NCI-H2171 (cell line): ENCODE data around the gene IDS.
A peak's percentile ranks its signal among the peaks of the same experiment; 100 is the strongest.
"Not testable (repeated sequence)": the region's sequence is repeated elsewhere in the genome, so short reads cannot be mapped to it uniquely, and the experiment has no call there.

Source experiments
- DNase-seq: peaks from one replicate; lab custom pipeline; 2025; lab: John Stamatoyannopoulos, UW

IDS gene

DNA sequence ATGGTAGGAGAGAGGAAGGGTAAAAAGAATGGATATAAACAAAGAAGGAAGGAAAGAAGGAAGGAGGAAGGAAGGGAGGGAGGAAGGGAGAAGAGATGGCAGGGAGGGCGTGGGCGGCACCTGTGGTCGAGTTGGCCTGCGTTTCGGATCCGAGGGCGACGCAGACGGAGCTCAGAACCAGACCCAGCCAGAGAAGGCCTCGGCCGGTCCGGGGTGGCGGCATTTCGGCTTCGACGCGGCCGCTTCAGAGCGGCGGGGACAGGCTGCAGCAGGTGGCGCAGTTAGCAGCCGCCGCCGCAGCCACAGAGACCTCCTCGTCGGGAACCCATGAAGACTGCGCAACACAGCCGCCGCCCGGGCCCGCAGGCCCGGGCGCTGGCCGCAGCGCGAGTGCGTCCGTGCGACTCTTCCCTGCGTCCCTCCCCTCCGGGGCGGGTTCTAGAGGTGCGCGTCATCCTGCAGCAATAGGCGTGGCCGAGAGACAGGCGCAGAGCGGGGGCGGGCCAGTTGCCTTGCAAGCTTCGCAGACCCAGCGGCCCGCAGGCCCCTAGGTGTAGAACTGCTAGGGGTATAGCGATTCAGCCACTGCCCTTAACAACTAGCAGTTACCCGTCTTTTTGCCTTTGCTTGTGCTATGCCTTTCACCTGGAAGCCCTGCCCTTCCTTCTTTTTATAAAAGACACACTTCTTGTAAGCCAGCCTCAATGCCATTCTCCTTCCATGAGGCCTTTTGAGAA, at the start of gene IDS:
IDS (minus strand) TSS at position 392 of the 737 bp plus-strand sequence; CDS start at position 223, 169 bp downstream.
- DNase-seq: peak; percentile 66

- not testable (repeated sequence) for DNase-seq
Observed at GRCh38 chrX:149551939-149552248, 46.8 kb upstream of the IDS start.

GRCh38 chrX:149551245-149551938, 46.3 kb upstream of the IDS start:
- DNase-seq: not testable (repeated sequence)

GRCh38 chrX:149550454-149550853, 45.3 kb upstream of the IDS start:
- DNase-seq: not testable (repeated sequence)

DNA sequence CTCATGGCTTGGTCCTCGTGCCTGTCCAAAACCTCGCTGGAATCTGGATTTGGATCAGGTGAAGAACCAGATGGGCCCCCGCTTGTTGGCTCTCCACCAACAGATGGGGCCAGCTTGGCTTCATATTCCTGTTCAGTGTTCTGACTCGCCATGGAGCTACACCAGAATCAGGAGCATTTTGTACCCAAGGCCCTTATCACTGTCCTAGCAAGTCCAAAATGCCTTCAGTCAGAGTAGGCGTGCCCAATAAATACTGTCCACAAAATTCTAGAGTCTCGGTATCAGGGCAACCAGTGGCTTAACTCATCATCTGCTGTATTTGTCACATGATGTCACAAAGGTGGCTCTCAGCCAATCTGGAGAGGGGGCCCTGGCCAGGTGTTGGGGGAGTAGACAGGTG, 44.6 kb upstream of the IDS start, which contains the start of gene HSFX3:
HSFX3 (minus strand) TSS at position 224 of the 400 bp plus-strand sequence; CDS start at position 152, 72 bp downstream.
- not testable (repeated sequence) for DNase-seq

DNA sequence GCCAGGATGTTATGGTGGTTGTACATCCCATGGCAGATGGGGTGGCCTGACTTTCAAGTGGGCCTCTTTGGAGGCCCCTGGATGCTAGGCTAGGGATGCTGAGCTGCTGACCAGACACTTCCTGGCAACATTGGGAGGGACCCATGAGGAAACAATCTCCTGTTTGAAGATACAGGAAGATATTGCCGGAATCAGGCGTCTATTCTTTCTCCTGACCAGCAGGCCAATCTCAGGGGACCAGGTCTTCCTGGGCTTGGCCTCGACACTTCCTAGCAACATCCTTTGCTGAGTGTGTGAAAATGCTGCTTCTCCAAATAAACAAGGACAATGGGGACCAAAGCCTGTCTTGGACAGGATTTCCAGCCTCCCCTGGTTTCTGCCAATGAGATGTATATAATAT, 42.7 kb upstream of the IDS start:
- DNase-seq: not testable (repeated sequence)

- not testable (repeated sequence) for DNase-seq
Observed at GRCh38 chrX:149546962-149547361, 41.9 kb upstream of the IDS start.

DNA sequence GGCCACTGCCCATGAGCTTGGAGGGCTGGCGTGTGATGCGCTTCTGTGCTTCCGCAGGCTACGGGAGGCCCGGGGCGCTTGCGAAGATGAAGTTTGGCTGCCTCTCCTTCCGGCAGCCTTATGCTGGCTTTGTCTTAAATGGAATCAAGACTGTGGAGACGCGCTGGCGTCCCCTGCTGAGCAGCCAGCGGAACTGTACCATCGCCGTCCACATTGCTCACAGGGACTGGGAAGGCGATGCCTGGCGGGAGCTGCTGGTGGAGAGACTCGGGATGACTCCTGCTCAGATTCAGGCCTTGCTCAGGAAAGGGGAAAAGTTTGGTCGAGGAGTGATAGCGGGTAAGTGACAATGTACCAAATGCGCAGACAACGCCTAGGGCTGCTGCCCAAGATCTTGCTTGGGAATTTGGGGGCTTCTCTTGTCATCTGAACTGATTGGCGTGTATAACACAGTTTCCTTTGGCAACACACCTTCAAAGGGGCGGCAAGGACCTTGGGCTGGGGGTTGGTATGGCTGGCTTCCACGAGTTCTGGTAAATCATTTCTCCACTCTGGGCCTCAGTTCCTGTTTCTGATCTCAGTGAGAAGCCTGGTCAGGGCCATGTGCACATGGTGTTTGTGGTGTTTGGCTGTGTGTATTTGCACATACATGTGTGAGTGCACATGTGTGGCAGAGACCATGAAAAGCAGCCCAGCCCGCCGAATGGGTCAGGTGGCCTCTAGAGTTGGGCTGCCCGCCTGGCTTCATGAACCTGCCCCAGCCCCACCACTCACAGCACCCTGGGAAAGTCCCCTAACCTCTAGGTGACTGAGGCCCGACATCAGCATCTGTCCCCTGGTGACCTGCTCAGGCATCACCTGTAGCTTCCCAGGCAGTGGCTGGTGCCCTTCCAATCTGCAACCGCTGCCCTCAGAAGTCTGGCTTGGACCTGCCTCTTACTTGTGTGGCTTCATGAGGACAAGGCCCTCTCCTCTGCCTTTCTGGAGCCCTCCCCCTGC, 40.7 kb upstream of the IDS start:
- DNase-seq: not testable (repeated sequence)

DNA sequence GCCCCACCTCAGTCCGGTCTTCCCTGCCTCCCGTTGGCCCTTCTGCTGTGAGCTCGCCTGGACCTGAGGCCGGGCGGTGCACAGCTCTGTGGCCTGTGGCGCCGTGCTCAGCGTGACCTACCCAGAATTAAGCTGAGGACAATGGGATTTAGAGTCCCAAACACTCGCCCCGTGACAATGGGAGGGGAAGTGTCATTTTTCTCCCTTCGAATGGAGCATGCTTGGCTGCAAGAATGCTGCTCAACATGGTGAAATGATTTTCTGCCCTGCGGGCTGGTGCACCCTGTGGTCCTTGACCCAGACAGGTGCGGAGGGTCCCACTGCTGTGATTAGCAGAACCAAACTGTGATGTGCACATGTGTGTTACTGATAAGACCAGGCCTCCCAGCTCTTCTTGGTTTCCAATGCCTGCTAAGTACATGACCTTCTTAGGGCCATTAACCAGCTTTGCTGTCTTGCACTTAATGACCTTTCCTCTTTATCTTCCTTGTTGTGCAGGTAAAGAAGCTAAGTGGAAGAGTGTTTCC, 36.5 kb upstream of the IDS start:
- no peak for DNase-seq

DNA sequence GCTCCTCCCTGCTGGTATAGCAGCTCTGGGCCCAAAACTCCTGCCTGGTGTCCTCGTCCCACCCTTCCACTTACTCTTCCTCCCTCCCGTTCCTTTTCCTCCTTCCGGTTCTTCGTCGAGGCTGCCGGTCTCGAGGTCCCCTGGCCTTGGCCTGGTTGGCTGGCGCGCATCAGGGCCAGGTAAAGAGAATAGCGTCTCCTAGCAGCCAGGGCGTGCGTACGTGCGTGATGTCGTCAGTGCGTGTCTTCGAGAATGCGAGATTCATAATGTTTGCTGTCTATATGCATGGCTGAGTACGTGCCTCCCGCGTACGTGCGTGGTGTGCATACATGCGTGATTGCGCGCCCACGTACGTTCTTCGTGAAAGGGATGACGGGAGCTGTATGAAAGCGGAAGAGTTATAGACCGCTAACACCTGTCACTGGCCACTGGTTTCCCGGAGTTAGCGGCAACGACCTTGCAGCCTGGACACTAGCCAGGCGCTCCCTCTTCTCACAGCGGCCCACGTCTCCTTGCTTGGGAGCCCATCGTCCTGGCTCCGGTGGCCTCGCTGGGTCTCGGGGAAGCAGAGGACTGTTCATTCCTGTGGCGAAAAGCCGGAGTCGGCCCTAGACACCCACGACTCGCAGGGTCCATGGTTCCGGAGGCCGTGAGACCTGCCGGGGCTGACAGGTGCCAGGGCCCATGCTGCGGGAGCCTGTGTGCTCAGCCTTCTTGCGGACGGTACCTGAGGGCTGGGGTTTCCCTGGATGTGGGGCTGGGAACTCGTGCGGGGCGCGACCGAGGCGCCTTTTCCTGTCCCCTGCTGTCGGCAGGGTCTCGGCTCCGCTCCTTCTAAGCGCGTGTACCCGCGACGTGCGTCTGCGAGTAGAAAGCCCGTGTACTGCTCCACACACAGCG, 35.8 kb upstream of the IDS start, which contains the start of gene EOLA1:
EOLA1 (plus strand) TSS at position 392 of the 900 bp plus-strand sequence. CDS start 4,619 bp downstream, outside the sequence.
- DNase-seq: peak; percentile 78

DNA sequence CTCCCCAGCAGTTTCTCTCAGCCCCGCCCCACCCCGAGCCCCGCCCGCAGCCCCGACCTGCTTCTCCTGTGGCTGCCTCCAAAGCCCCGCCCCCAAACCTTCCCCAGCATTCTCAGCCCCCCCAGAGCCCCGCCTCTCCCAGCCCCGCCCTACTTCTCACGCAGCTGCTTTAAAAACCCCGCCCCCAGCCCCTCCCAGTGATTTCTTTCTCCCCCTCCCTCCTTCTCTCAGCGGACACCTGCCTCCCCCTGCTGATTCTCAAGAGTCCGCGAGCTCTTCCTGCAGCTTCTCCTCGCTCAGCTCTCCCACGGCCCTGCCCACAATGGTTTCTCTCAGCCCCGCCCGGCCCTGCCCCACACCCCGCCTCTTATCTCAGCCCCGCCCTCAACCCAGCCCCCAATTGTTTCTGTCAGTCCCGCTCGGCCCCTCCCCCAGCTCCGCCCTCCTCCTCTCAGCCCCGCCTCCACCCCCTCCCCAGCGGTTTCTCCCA, 35.1 kb upstream of the IDS start:
- peak; percentile 82 for DNase-seq

- DNase-seq: peak; percentile 85
Observed at GRCh38 chrX:149539283-149540130, 34.4 kb upstream of the IDS start.

DNA sequence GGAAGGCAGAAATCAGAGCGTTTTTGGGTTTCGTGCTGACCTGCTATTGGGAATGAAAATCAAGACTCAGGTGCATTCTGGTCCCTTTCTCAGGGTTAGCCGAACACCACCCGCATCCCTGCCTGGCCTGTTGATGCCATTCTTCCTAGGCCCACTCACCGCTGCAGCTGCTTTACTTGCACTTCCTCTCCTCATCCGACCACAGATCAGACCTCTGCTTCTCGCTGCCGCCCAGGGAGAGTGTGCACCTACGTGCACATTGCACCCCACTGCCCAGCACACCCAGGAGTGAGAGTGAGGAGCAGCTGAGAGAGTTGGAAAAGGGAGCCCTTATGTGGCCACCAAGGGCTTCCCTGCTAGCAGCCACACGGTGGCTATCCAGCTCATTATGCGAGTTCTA, 32.4 kb upstream of the IDS start:
- DNase-seq: not testable (repeated sequence)

DNA sequence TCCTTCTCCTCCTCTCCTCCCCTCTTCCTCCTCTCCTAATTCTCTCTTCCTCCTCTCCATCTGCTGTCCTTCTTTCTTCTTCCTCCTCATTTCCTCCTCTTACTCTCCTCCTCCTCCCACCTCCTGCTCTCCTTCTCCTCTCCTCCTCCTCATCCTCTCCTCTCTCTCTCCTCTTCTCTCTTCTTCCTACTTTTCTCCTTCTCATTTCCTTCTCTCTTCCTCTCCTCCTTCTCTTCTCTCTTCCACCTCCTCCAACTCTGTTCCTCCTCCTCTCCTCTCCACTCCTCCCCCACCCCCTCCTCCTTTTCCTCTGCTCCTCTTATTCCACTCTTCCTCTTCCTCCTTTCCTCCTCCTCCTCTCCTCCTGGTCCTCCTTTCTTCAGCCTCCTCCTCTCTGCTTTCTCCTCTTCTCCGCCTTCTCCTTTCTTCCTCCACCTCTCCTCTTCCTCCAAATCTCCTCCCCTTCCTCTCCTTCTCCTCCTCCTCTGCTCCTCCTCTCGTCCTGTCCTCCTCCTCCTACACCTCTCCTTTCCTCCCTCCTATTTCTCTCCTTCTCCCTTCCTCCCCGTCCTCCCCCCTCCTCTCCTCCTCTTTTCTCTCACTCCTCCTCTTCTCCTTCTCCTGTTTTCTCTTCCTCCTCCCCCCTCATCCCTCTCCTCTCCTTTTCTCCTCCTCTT, 30.0 kb upstream of the IDS start:
- not testable (repeated sequence) for DNase-seq

GRCh38 chrX:149533999-149534398, 28.9 kb upstream of the IDS start:
- not testable (repeated sequence) for DNase-seq

DNA sequence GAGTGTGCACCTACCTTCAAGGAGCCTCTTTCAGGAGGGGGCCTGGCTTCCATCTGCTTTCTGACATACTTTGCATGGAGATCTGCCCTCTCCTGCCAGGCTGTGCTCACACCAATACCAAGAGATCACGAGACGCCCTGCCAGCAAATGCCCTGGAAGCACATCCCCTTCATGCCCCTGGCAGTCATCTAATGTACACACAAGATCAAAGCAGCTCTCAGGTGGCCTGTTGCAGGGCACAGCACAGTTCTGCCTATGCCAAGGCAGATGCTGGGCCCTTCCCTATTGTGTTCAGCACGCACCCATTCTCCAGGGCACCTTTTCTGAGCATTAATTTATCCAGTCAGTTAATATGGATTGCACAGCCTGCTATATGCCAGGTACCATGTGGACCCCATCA, 27.8 kb upstream of the IDS start:
- not testable (repeated sequence) for DNase-seq

DNA sequence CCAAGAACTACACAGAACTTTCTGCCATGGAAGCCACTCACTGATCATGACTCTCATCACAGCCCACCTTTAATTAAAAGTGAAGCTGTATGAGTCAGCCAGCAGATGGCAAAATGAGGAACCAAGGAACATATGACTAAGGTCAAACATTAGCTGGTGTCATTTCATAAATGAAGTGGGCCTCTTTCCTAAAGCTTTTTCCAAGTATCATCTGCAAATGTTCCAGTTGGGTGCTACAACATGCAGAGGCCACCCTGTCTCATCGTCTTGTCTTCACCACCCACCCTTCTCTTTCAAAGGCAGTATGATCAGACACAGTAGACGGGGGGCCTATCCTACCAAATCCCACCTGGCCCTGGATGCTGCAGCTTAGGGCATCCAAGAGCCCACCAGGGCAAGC, 26.5 kb upstream of the IDS start:
- no peak for DNase-seq

DNA sequence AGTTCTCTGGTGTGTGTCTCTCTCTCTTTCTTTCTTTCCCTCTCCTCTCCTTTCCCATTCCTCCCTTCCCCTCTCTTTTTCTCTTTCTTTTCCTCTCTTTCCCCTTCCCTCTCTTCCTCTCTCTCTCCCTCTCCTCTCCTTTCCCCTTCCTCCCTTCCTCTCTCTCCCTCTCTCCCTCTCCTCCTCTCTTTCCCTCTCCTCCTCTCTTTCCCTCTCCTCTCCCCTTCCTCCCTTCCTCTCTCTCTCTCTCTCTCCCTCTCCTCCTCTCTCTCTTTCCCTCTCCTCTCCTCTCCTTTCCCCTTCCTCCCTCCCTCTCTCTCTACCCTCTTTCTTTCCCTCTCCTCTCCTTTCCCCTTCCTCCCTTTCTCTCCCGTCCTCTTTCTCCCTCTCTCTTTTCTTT, 23.3 kb upstream of the IDS start:
- DNase-seq: no peak

GRCh38 chrX:149527705-149528104, 22.6 kb upstream of the IDS start:
- no peak for DNase-seq
